Measurements from ENCODE around the gene STUB1. TPM values are rescaled to one million over a fixed set of nuclear protein-coding genes. Genes with fewer than 3 reads are reported as not detected.

The STUB1 gene
- total and polyA plus RNA-seq, 8 donors = 43.5 to 307 (median 156) TPM

DNA sequence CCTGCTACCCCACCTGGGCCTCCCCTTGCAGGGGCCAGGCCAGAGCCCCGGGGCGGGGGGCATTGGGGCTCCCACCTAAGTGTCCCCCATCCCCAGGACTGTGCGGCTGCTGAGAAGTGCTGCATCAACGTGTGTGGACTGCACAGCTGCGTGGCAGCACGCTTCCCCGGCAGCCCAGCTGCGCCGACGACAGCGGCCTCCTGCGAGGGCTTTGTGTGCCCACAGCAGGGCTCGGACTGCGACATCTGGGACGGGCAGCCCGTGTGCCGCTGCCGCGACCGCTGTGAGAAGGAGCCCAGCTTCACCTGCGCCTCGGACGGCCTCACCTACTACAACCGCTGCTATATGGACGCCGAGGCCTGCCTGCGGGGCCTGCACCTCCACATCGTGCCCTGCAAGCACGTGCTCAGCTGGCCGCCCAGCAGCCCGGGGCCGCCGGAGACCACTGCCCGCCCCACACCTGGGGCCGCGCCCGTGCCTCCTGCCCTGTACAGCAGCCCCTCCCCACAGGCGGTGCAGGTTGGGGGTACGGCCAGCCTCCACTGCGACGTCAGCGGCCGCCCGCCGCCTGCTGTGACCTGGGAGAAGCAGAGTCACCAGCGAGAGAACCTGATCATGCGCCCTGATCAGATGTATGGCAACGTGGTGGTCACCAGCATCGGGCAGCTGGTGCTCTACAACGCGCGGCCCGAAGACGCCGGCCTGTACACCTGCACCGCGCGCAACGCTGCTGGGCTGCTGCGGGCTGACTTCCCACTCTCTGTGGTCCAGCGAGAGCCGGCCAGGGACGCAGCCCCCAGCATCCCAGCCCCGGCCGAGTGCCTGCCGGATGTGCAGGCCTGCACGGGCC lies 47.5 kb upstream of the STUB1 start:
- Histone ChIP-seq H3K4me3 (no peak overlapping the region), H3K4me1 (peaks cover 37 to 53% (median 51%) of the 10 kb centered on the region in 4 donors), H3K27me3 (peaks cover 0 to 13% (median 0%) of the 10 kb centered on the region in 3 donors), H3K27ac (no peak overlapping the region), H3K36me3 (peaks cover 13 to 40% (median 37%) of the 10 kb centered on the region in 4 donors), H3K9me3 (no peaks in the 10 kb centered on the region)
- 92 to 95% (median 93%) methylated on average over 24 to 67 of the region's 67 CpGs for whole genome bisulfite sequencing, 5 donors
- TF ChIP-seq POLR2A (IDR thresholded peaks at IDR 0.05) = no peak
- no peak for TF ChIP-seq POLR2AphosphoS5 (IDR thresholded peaks at IDR 0.05)
- TF ChIP-seq CTCF (IDR thresholded peaks at IDR 0.05) = no peak
- no peak for TF ChIP-seq EP300 (IDR thresholded peaks at IDR 0.05)
- DNase-seq = no peak
- intact Hi-C loops (cut with DNase I; ENCODE audit: low total_unique reads) = no loop called here

DNA sequence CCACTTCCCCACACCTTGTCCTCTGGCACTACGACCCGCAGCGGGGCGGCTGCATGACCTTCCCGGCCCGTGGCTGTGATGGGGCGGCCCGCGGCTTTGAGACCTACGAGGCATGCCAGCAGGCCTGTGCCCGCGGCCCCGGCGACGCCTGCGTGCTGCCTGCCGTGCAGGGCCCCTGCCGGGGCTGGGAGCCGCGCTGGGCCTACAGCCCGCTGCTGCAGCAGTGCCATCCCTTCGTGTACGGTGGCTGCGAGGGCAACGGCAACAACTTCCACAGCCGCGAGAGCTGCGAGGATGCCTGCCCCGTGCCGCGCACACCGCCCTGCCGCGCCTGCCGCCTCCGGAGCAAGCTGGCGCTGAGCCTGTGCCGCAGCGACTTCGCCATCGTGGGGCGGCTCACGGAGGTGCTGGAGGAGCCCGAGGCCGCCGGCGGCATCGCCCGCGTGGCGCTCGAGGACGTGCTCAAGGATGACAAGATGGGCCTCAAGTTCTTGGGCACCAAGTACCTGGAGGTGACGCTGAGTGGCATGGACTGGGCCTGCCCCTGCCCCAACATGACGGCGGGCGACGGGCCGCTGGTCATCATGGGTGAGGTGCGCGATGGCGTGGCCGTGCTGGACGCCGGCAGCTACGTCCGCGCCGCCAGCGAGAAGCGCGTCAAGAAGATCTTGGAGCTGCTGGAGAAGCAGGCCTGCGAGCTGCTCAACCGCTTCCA lies 46.7 kb upstream of the STUB1 start:
- Histone ChIP-seq H3K27me3 (peaks cover 0 to 13% (median 0%) of the 10 kb centered on the region in 3 donors), H3K4me3 (no peak overlapping the region), H3K36me3 (peaks cover 5 to 33% (median 29%) of the 10 kb centered on the region in 4 donors), H3K4me1 (peaks cover 39 to 57% (median 56%) of the 10 kb centered on the region in 4 donors), H3K9me3 (no peaks in the 10 kb centered on the region), H3K27ac (no peak overlapping the region)
- intact Hi-C loops (cut with DNase I; ENCODE audit: low total_unique reads) = no loop called here
- no peak for TF ChIP-seq CTCF (IDR thresholded peaks at IDR 0.05)
- no peak for TF ChIP-seq POLR2AphosphoS5 (IDR thresholded peaks at IDR 0.05)
- no peak for TF ChIP-seq POLR2A (IDR thresholded peaks at IDR 0.05)
- no peak for TF ChIP-seq EP300 (IDR thresholded peaks at IDR 0.05)
- 94 to 98% (median 97%) methylated on average over 36 to 74 of the region's 74 CpGs for WGBS, 5 donors
- no peak for DNase-seq

DNA sequence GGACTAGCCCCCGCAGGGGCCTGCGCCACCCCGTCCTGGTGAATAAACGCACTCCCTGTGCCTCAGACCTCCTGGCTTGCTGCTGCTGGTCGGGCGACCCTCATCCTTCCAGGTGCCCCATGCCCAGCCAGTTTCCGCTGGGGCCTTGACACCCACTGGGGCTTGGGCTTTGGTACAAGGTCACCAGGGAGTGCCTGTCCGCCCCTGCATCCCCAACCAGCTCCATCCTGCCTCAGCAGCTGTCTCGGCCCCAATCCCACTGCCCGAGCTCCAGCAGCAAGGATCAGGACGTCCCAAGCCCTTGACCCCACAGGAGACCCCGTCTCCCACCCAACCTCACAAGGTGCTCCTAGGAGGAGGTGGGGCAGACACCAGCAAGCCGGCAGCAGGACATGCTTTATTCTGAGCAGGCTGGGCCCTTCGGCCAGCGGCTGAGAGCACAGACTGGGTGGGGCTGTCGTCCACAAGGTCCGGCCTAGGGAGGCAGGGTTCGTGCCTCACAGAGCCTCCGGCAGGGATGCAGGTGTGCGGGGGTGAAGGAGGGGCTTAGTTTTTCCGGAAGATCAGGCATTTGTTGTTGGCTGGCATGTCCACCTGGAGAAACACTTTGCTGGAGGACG lies 46.0 kb upstream of the STUB1 start:
- 88 to 92% (median 90%) methylated on average over 9 to 22 of the region's 22 CpGs for WGBS, 5 donors
- no peak for TF ChIP-seq POLR2A (IDR thresholded peaks at IDR 0.05)
- TF ChIP-seq EP300 (IDR thresholded peaks at IDR 0.05) = no peak
- H3K4me3 ChIP-seq = no peak overlapping the region
- no peak for DNase-seq
- peaks cover 0 to 13% (median 0%) of the 10 kb centered on the region in 3 donors for H3K27me3 ChIP-seq
- no peak overlapping the region for H3K27ac ChIP-seq
- no peaks in the 10 kb centered on the region for H3K9me3 ChIP-seq
- intact Hi-C loops (cut with DNase I; ENCODE audit: low total_unique reads) = no loop called here
- peaks cover 37 to 59% (median 56%) of the 10 kb centered on the region in 4 donors for H3K4me1 ChIP-seq
- H3K36me3 ChIP-seq = peaks cover 5 to 26% (median 23%) of the 10 kb centered on the region in 4 donors

DNA sequence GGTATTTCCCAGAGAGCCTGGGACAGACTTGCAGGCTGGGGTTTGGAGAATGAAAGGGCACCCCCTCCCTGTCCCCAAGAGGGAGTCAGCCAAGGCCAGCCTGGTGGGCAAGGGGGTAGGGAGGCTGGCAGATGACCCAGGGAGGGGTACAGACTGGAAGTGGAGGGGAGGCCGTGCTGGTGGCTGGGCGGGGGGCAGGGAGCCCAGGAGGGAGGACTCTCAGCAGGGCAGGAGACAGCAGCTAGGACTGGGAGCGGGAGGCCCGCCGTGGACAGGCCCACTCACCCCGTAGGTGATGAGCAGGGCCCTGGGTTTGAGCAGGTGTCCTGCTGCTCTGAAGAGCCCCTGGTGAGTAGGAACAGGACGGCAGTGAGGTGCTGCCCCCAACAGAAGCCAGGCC lies 45.2 kb upstream of the STUB1 start:
- Histone ChIP-seq H3K4me1 (peaks cover 29 to 51% (median 47%) of the 10 kb centered on the region in 4 donors), H3K27me3 (peaks cover 0 to 13% (median 0%) of the 10 kb centered on the region in 3 donors), H3K27ac (no peak overlapping the region), H3K9me3 (no peaks in the 10 kb centered on the region), H3K4me3 (peak overlapping the region; percentile 73 to 96 (median 92)), H3K36me3 (peaks cover 5 to 23% (median 22%) of the 10 kb centered on the region in 4 donors)
- 62 to 90% (median 81%) methylated on average over 3 to 7 of the region's 7 CpGs for WGBS, 5 donors
- intact Hi-C loops (cut with DNase I; ENCODE audit: low total_unique reads) = no loop called here
- TF ChIP-seq EP300 (IDR thresholded peaks at IDR 0.05) = no peak
- no peak for TF ChIP-seq POLR2A (IDR thresholded peaks at IDR 0.05)
- TF ChIP-seq POLR2AphosphoS5 (IDR thresholded peaks at IDR 0.05) = no peak
- TF ChIP-seq CTCF (IDR thresholded peaks at IDR 0.05) = no peak
- DNase-seq = no peak

All from stomach (tissue), 9 donors.